ENCODE data around the gene CKM.
"Not testable (repeated sequence)": the region's sequence is repeated elsewhere in the genome, so short reads cannot be mapped to it uniquely, and the experiment has no call there.

The CKM gene

GRCh38 chr19:45280471-45280961 is 42.2 kb downstream of the CKM start:
- no peak for DNase-seq

GRCh38 chr19:45279587-45280192 is 43.0 kb downstream of the CKM start:
- no peak for DNase-seq

- no peak for DNase-seq
These were observed 44.6 kb downstream of the CKM start for GRCh38 chr19:45278087-45278486.

GRCh38 chr19:45276284-45276687 is 46.4 kb downstream of the CKM start:
- DNase-seq: no peak

- DNase-seq: no peak
These were observed 47.2 kb downstream of the CKM start for GRCh38 chr19:45275370-45275971.

- no peak for DNase-seq
These were observed 49.2 kb downstream of the CKM start for GRCh38 chr19:45273521-45273855.

- no peak for DNase-seq
These were observed 51.0 kb downstream of the CKM start for GRCh38 chr19:45271735-45272108.

- no peak for DNase-seq
These were observed 51.5 kb downstream of the CKM start for GRCh38 chr19:45271098-45271734.

- not testable (repeated sequence) for DNase-seq
These were observed 52.7 kb downstream of the CKM start for GRCh38 chr19:45269939-45270338.

GRCh38 chr19:45267296-45267695 is 55.4 kb downstream of the CKM start:
- no peak for DNase-seq

GRCh38 chr19:45265375-45265774 is 57.3 kb downstream of the CKM start:
- DNase-seq: no peak

- no peak for DNase-seq
These were observed 57.8 kb downstream of the CKM start for GRCh38 chr19:45264781-45265317.

GRCh38 chr19:45263013-45263412 is 59.7 kb downstream of the CKM start:
- DNase-seq: no peak

- DNase-seq: no peak
These were observed 60.1 kb downstream of the CKM start for GRCh38 chr19:45262570-45262969.

- DNase-seq: no peak
These were observed 63.8 kb downstream of the CKM start for GRCh38 chr19:45258862-45259261.

GRCh38 chr19:45256836-45257235 is 65.8 kb downstream of the CKM start:
- no peak for DNase-seq

Data from stimulated activated CD4-positive, alpha-beta T cell treated with anti-CD3 and anti-CD28 coated beads, Interleukin-2, amount 100 ng/mL, for 48 hours (primary cell).